K562 (cell line): ENCODE data around the gene ITPKA. TPM values are rescaled to one million over a fixed set of nuclear protein-coding genes. Genes with fewer than 3 reads are reported as not detected.

Source experiments
- ATAC-seq: fragments of 200-7000 bp; cut with Tn5 transposase; 3 replicates; pipeline ENCODE4 v1.9.1; 2020; ENCODE audit warnings: moderate library complexity
- BruUV-seq: library from RNA; stranded (reverse); fragments of 400-500 nt; replicated peaks from 2 replicates; lab custom pipeline; 2021; lab: Mats Ljungman, UMichigan
- CTCF ChIA-PET: fragments of 300-600 bp; formaldehyde crosslinking; extraction: SDS; loops from one replicate; lab custom pipeline; 2021; ENCODE audit warnings: low intra/inter-chr PET ratio; lab: Yijun Ruan, JAX
- POLR2A ChIA-PET: fragments of 300-600, 350-650 bp; sonication (Branson Sonifier 250); formaldehyde crosslinking; extraction: SDS; loops from one replicate; lab custom pipeline; 2021; ENCODE audit warnings: antibody characterized with exemption, inconsistent platforms; lab: Yijun Ruan, JAX
- DNase-seq, 4 experiments: peaks; one replicate each; pipeline versions ENCODE4 v3.0.0 to v3.0.0-alpha.2; 2011 to 2018; ENCODE audit warnings: low spot score in 3 of 4, mixed read lengths in 3 of 4; ENCODE audit errors: extremely low read depth in 1 of 4
- FAIRE-seq: peaks from 2 replicates; lab custom pipeline; 2011; peaks lifted over from hg19 to GRCh38; lab: Jason Lieb, UNC
- H2AFZ ChIP-seq: 2 replicates; pipeline ENCODE4 v1.6.0; 2011; ENCODE audit warnings: low read depth, low read length, control low read depth, inconsistent platforms
- H3K27ac ChIP-seq: fragments of 200-600 bp; 3 replicates; pipeline ENCODE4 v1.8.0; 2011; ENCODE audit warnings: low read depth, mild to moderate bottlenecking, control low read depth, inconsistent platforms, low read length, moderate library complexity, mixed read lengths; ENCODE audit errors: extremely low read depth
- H3K27me3 ChIP-seq, 2 experiments: fragments of 300-600 bp in 1 of 2; 2 replicates in 1 of 2; 3 replicates in 1 of 2; pipeline versions ENCODE4 v1.6.0 to v1.8.0; 2011; ENCODE audit warnings: inconsistent platforms in 2 of 2, low read length in 2 of 2, mild to moderate bottlenecking in 1 of 2, mixed read lengths in 1 of 2, moderate library complexity in 1 of 2; ENCODE audit not compliant: control insufficient read depth in 2 of 2, insufficient read depth in 2 of 2
- H3K36me3 ChIP-seq: fragments of 300-600 bp; 3 replicates; pipeline ENCODE4 v1.8.0; 2011; ENCODE audit warnings: mild to moderate bottlenecking, low read length, inconsistent platforms; ENCODE audit not compliant: control insufficient read depth, insufficient read depth
- H3K4me1 ChIP-seq, 2 experiments: fragments of 200-600 bp in 1 of 2; replicated peaks in 1 of 2; 2 replicates in 1 of 2; 3 replicates in 1 of 2; pipeline versions ENCODE4 v1.5.1 to v1.8.0; 2011; ENCODE audit warnings: inconsistent platforms in 2 of 2, low read length in 2 of 2, mild to moderate bottlenecking in 1 of 2, mixed read lengths in 1 of 2, moderate library complexity in 1 of 2; ENCODE audit not compliant: control insufficient read depth in 2 of 2, insufficient read depth in 2 of 2
- H3K4me2 ChIP-seq: 2 replicates; pipeline ENCODE4 v1.6.1; 2011; ENCODE audit warnings: low read length, control low read depth, inconsistent platforms, mixed read lengths; ENCODE audit not compliant: insufficient read depth
- H3K4me3 ChIP-seq: fragments of 200-600 bp; sonication (generic), shearing (Covaris generic); 2 replicates; pipeline ENCODE4 v1.5.1; 2016; ENCODE audit warnings: control low read depth, inconsistent platforms
- H3K79me2 ChIP-seq: fragments of 200-600 bp; 3 replicates; pipeline ENCODE4 v1.8.0; 2011; ENCODE audit warnings: low read length, inconsistent platforms; ENCODE audit not compliant: control insufficient read depth, insufficient read depth
- H3K9ac ChIP-seq, 2 experiments: 2 replicates each; pipeline versions ENCODE4 v1.6.0 to v1.6.1; 2011; ENCODE audit warnings: low read depth in 2 of 2, low read length in 2 of 2, control low read depth in 1 of 2, inconsistent platforms in 1 of 2, mild to moderate bottlenecking in 1 of 2, mixed read lengths in 1 of 2; ENCODE audit not compliant: insufficient read depth in 1 of 2
- H3K9me1 ChIP-seq: one replicate; pipeline ENCODE4 v1.6.0; 2011; ENCODE audit warnings: inconsistent platforms, mild to moderate bottlenecking, low read length, moderate library complexity; ENCODE audit not compliant: control insufficient read depth, insufficient read depth
- H3K9me3 ChIP-seq: replicated peaks from 2 replicates; pipeline ENCODE4 v1.5.1; 2011; ENCODE audit warnings: low read depth, low read length, inconsistent platforms; ENCODE audit not compliant: control insufficient read depth, insufficient read depth
- H4K20me1 ChIP-seq: replicated peaks from 2 replicates; pipeline ENCODE4 v1.6.1; 2011; ENCODE audit warnings: low read length, inconsistent platforms, mixed read lengths; ENCODE audit not compliant: control insufficient read depth, insufficient read depth
- CHD1 ChIP-seq: fragments of 200-600 bp; sonication (generic); IDR thresholded peaks from one replicate; pipeline ENCODE4 v1.6.1; 2012; ENCODE audit warnings: mild to moderate bottlenecking, moderate library complexity, low read length, inconsistent platforms
- PATZ1 ChIP-seq: fragments of 250-450 bp; sonication (Bioruptor Pico); IDR thresholded peaks from 2 replicates; pipeline ENCODE4 v1.5.0; 2020; ENCODE audit warnings: mild to moderate bottlenecking, borderline replicate concordance
- ZNF408 ChIP-seq: fragments of 250-450 bp; sonication (Bioruptor Pico); IDR thresholded peaks from 2 replicates; pipeline ENCODE4 v1.4.0; 2020; ENCODE audit warnings: low read depth, mild to moderate bottlenecking, moderate library complexity
- WGBS: fragments of 100-300 bp; shearing (Covaris generic); methylation state at CpG from one replicate; pipeline ENCODE4 v1.1.6; 2016; ENCODE audit warnings: low coverage, mixed read lengths; ENCODE audit not compliant: insufficient coverage; ENCODE audit errors: missing lambda C conversion rate; 5-methylcytosine and 5-hydroxymethylcytosine counted together
- in situ Hi-C: fragments of 300-500 bp; cut with MboI; formaldehyde crosslinking; loops from 4 replicates; pipeline ENCODE4 v1.15.0; 2018; ENCODE audit warnings: inconsistent platforms, mixed read lengths
- intact Hi-C: fragments of 100-400 bp; cut with micrococcal nuclease; formaldehyde crosslinking; loops from 2 replicates; pipeline ENCODE4 v1.14.2; 2022
- polyA plus RNA-seq, 8 experiments: library from polyadenylated mRNA; depleted of rRNA in 4 of 8; stranded (reverse) in 5 of 8; unstranded in 3 of 8; fragments of >200 nt; fragmentation: Nextera tagmentation in 2 of 8; fragmentation: Illumina TruSeq in 1 of 8; extraction: Ambion mirVana in 2 of 8; extraction: Trizol in 1 of 8; gene quantifications; 2 replicates each; pipeline versions ENCODE4 v1.2.1 to v1.2.3, GENCODE V29; 2011 to 2014; ENCODE audit warnings: inconsistent platforms in 1 of 8, missing spikeins in 1 of 8
- total RNA-seq, 7 experiments: library from RNA; depleted of rRNA in 6 of 7; stranded (reverse); fragments of >200 nt in 6 of 7; fragmentation: Illumina TruSeq in 2 of 7; extraction: Trizol in 2 of 7; gene quantifications; 2 replicates each; pipeline versions ENCODE4 v1.2.1 to v1.2.3, GENCODE V29; 2011 to 2021; ENCODE audit warnings: low replicate concordance in 1 of 7

The ITPKA gene
- total and polyA plus RNA-seq, 9 of the 15 experiments (the other 6 are each of a cell fraction or from before 2014, with no cell fraction given): 0.14 to 68.4 (median 11.5) TPM

GRCh38 chr15:41474436-41474835 is 19.2 kb upstream of the ITPKA start:
- H4K20me1 ChIP-seq: no peaks in the 10 kb centered on the region
- intact Hi-C loops: no loop called here
- 90% methylated on average over 8 of the region's 8 CpGs for WGBS
- no peak overlapping the region for H3K4me2 ChIP-seq
- peaks cover 0 to 10% of the 10 kb centered on the region in 2 experiments; a peak in 2 of 5 replicates for H3K4me1 ChIP-seq
- DNase-seq: no peak
- ChIA-PET POLR2A (interaction anchor here (1.2 to 1.8 kb wide), 2 partner anchors 9 to 10 kb away, joined by 5 to 7 read pairs; no protein-coding TSS in a partner anchor), CTCF (no interaction called here)
- no peak overlapping the region for H2AFZ ChIP-seq
- FAIRE-seq: no peak
- no peak for TF ChIP-seq ZNF408
- H3K9me3 ChIP-seq: no peaks in the 10 kb centered on the region
- peaks cover 80% of the 10 kb centered on the region for H3K36me3 ChIP-seq
- no peak for ATAC-seq
- no TSS peak for BruUV-seq
- no peak overlapping the region for H3K4me3 ChIP-seq
- H3K9ac ChIP-seq: no peak overlapping the region
- no peaks in the 10 kb centered on the region for H3K79me2 ChIP-seq
- H3K27ac ChIP-seq: no peak overlapping the region
- no peaks in the 10 kb centered on the region for H3K9me1 ChIP-seq
- no peaks in the 10 kb centered on the region for H3K27me3 ChIP-seq
- in situ Hi-C loops: loop anchor here (25.0 kb wide), 1 partner anchor 338 kb away; no protein-coding TSS in a partner anchor

GRCh38 chr15:41474941-41475340 is 18.7 kb upstream of the ITPKA start:
- no peak for DNase-seq
- 93% methylated on average over 2 of the region's 2 CpGs for WGBS
- H3K27me3 ChIP-seq: no peaks in the 10 kb centered on the region
- H3K79me2 ChIP-seq: no peaks in the 10 kb centered on the region
- in situ Hi-C loops (loop anchor here (25.0 kb wide), 1 partner anchor 337 kb away; no protein-coding TSS in a partner anchor), intact Hi-C loops (no loop called here)
- no peaks in the 10 kb centered on the region for H4K20me1 ChIP-seq
- no peak overlapping the region; the same call in 2 of the 3 replicates for H3K27ac ChIP-seq
- no peak overlapping the region for H3K4me3 ChIP-seq
- no peaks in the 10 kb centered on the region for H3K9me1 ChIP-seq
- FAIRE-seq: no peak
- POLR2A ChIA-PET: interaction anchor here (0.6 to 1.8 kb wide), 4 partner anchors 9 to 236 kb away, joined by 3 to 7 read pairs (median 4); no protein-coding TSS in a partner anchor
- no peak overlapping the region for H2AFZ ChIP-seq
- ATAC-seq: no peak
- no peak overlapping the region for H3K4me2 ChIP-seq
- H3K36me3 ChIP-seq: peaks cover 80% of the 10 kb centered on the region
- peaks cover 0 to 10% of the 10 kb centered on the region in 2 experiments; a peak in 2 of 5 replicates for H3K4me1 ChIP-seq
- H3K9ac ChIP-seq: no peak overlapping the region
- TF ChIP-seq PATZ1 (CRISPR knock-in tag): no peak
- TF ChIP-seq CHD1: no peak
- CTCF ChIA-PET: no interaction called here
- BruUV-seq: no TSS peak
- H3K9me3 ChIP-seq: no peaks in the 10 kb centered on the region
